ENCODE measurements around the gene SERINC3. TPM values are rescaled to one million over a fixed set of nuclear protein-coding genes. Genes with fewer than 3 reads are reported as not detected.

SERINC3 gene
- total RNA-seq, 3 donors from 2014 or later = 103 to 128 (median 110) TPM

DNA sequence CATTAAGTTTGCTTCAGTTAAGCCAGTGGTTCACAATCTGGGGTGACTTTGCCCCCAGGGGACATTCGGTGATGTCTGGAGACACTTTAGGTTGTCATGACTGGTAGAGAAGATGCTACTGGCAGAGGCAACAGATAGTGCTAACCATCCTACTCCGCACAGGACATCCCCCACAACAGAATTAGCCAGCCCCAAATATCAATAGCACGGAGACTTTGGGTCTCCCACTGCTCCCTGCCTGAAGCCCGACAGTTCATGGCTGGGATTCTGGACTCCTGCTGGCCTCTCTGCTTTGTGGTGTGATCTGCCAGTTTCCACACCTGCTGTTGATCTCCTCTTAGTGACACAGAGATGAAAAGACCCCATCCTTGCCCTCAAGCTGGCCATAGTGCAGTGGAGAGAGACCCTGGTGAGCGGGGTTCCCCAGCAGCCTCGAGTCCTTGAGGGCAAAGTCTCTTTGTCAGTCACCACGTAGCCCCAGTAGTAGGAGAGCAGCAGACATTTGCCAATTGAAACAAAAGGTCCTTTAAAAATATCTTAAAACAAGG lies 70.9 kb downstream of the SERINC3 start:
- TF ChIP-seq, protein P1, sequence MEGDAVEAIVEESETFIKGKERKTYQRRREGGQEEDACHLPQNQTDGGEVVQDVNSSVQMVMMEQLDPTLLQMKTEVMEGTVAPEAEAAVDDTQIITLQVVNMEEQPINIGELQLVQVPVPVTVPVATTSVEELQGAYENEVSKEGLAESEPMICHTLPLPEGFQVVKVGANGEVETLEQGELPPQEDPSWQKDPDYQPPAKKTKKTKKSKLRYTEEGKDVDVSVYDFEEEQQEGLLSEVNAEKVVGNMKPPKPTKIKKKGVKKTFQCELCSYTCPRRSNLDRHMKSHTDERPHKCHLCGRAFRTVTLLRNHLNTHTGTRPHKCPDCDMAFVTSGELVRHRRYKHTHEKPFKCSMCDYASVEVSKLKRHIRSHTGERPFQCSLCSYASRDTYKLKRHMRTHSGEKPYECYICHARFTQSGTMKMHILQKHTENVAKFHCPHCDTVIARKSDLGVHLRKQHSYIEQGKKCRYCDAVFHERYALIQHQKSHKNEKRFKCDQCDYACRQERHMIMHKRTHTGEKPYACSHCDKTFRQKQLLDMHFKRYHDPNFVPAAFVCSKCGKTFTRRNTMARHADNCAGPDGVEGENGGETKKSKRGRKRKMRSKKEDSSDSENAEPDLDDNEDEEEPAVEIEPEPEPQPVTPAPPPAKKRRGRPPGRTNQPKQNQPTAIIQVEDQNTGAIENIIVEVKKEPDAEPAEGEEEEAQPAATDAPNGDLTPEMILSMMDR (IDR thresholded peaks at IDR 0.05) = no peak
- no peak overlapping the region for H3K4me3 ChIP-seq
- DNase-seq (no peak), ATAC-seq (no peak)
- H3K36me3 ChIP-seq (ENCODE audit: low read depth) = no peaks in the 10 kb centered on the region
- H3K4me1 ChIP-seq (ENCODE audit: low read depth) = peaks cover 8% of the 10 kb centered on the region
- intact Hi-C loops (cut with DNase I, micrococcal nuclease) = no loop called here
- no peaks in the 10 kb centered on the region for H3K9me3 ChIP-seq

DNA sequence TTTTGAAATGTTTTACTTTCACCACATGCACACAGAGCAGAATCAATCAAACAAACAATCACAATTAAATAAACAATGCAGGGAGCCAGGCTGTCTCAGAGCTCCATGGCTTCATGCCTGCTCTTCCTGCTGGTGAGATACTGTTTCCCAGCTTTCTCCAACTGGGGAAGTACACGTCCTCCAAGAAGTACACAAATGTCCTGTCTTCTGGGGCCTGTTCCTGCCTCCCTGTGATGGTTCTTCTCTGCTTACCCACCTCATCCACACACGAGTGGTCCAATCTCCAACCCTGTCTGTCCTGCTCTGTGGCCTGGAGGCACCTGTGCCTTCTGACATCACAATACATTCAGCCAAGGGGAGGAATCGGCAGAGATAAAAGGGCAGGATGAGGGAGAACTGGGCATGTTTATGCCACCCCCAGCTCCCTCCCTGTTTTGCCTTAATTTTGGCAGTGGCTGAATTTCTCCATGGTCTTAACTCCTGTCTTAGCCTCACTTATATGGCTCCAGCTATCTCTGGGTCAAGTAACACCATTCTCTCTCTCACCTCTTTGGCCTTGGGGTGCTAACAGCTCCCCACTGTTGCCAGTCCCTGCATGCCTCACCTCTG lies 71.5 kb downstream of the SERINC3 start:
- ATAC-seq = no peak
- no peak overlapping the region for H3K4me3 ChIP-seq
- intact Hi-C loops (cut with DNase I, micrococcal nuclease) = no loop called here
- peaks cover 8% of the 10 kb centered on the region for H3K4me1 ChIP-seq (ENCODE audit: low read depth)
- no peak for DNase-seq
- no peaks in the 10 kb centered on the region for H3K9me3 ChIP-seq
- no peaks in the 10 kb centered on the region for H3K36me3 ChIP-seq (ENCODE audit: low read depth)
- TF ChIP-seq, protein P1 (IDR thresholded peaks at IDR 0.05) = no peak

DNA sequence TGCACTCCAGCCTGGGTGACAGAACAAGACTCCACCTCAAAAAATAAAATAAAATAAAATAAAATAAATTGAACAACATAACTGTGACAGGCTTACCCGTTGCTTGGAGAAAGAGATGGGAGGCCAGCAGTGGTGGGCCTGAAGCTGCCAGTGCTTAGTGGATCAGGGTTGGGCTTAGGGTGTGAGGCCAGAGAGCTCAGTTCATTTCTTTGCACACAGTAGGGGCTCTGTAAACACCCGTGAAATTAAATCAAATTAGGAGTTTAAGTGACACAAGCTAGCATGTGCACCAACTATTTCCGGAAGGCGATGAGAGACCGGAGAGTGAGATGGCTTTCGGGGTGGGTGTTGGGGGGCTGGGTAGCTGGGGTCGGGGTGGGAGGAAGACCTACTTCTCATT lies 72.0 kb downstream of the SERINC3 start:
- Histone ChIP-seq H3K36me3 (ENCODE audit: low read depth) (no peaks in the 10 kb centered on the region), H3K9me3 (no peaks in the 10 kb centered on the region), H3K4me3 (no peak overlapping the region), H3K4me1 (ENCODE audit: low read depth) (peaks cover 8% of the 10 kb centered on the region)
- ATAC-seq = no peak
- DNase-seq = no peak
- TF ChIP-seq, protein P1 (IDR thresholded peaks at IDR 0.05) = no peak
- intact Hi-C loops (cut with DNase I, micrococcal nuclease) = no loop called here

DNA sequence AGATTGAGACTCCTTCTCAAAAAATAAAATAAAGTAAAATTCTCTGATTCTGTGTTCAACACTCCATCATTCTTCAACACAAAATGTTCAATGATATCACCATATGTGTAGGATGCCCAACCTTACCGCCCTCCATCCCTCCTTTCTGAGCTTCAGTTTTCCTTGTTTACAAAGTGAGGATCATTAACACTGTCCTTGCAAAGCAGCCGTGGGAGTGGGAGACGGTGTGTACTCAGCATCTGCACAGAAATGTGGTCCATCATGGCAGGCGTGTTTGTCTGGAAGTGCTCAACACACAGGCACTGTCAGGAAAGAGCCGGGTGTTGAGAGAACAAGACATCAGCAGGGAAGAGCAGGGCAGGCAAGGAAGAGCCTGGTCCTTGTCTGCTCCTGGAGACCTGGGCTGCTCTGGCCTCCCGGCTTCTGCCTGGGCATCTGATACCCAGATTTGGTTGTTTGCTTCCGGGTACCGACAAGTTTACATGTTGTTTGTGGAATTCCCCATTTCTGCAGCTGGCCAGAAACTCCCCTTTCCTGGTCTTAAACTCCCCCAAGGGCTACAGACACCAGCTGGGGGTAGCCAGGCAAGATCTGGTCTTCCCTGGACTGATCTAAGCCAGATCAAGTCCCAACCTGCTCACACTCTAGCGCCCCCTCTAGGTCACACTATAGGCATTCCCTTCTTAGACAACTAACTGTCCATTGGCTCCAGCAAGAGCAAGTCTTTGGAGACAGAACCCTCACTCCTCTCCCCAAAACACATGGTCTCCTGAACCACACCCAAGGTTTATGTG lies 72.9 kb downstream of the SERINC3 start:
- TF ChIP-seq, protein P1 (IDR thresholded peaks at IDR 0.05) = no peak
- Histone ChIP-seq H3K9me3 (no peaks in the 10 kb centered on the region), H3K4me3 (no peak overlapping the region), H3K36me3 (ENCODE audit: low read depth) (no peaks in the 10 kb centered on the region), H3K4me1 (ENCODE audit: low read depth) (peaks cover 8% of the 10 kb centered on the region)
- peak in 1 of 3 donors; percentile 45 for DNase-seq
- peak; percentile 9 for ATAC-seq
- intact Hi-C loops (cut with DNase I, micrococcal nuclease) = no loop called here

DNA sequence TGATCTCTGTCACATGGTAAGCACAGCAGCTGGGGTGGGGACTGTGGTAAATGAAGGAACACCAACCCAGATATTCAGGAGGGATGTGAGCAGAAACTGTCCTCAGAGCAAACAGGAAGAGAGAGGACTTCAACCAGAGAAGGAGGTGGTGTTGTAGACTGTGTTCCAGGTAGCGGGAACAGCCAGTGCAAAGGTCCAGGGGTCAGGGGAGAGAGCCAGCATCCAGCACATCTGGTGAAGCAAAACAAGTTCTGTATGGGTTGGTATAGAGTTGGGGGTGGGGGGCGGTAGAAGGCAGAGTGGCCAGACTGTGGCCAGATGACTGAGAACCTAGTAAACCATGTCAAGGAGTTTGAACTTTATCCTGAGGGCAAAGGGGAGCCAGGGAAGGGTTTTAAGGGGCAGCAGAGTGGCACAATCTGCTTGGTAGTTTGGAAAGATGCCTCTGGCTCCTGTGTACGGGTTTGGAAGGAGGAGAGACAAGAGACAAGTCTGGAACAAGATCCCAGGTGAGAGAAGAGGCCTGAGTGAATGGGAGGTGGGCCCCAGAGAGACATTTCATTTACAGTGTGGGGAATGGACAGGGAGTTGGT lies 73.9 kb downstream of the SERINC3 start:
- peak in 1 of 3 donors; percentile 43 for DNase-seq
- TF ChIP-seq, protein P1 (IDR thresholded peaks at IDR 0.05) = no peak
- no peak overlapping the region for H3K4me3 ChIP-seq

More for the DNA sequence above, 73.9 kb downstream of the SERINC3 start:
- no peaks in the 10 kb centered on the region for H3K9me3 ChIP-seq
- peaks cover 16% of the 10 kb centered on the region for H3K4me1 ChIP-seq (ENCODE audit: low read depth)
- H3K36me3 ChIP-seq (ENCODE audit: low read depth) = no peaks in the 10 kb centered on the region
- intact Hi-C loops (cut with DNase I, micrococcal nuclease) = no loop called here
- ATAC-seq = peak; percentile 27

Other genes with a start within 250 kb of the SERINC3 start
- 10 to 100 TPM; 10.9 to 12.6 (median 10.9) TPM for gene FITM2, start 210.9 kb downstream of the SERINC3 start, total RNA-seq
- not detected for gene R3HDML, start 185.0 kb downstream of the SERINC3 start, total RNA-seq
- gene HNF4A, start 166.4 kb downstream of the SERINC3 start, total RNA-seq = 100 to 1,000 TPM; 125 to 332 (median 237) TPM
- gene TTPAL, start 46.2 kb downstream of the SERINC3 start, total RNA-seq = 10 to 100 TPM in 1 of 3 donors, 1 to 10 TPM in 2; 7.2 to 10.2 (median 9.9) TPM
- gene PKIG, start 60.5 kb upstream of the SERINC3 start, total RNA-seq = 100 to 1,000 TPM in 1 of 3 donors, 10 to 100 TPM in 2; 39.9 to 101 (median 42.4) TPM
- gene ADA, start 129.6 kb upstream of the SERINC3 start, total RNA-seq = 1 to 10 TPM; 2.2 to 6.9 (median 5.9) TPM
- gene CCN5, start 193.3 kb upstream of the SERINC3 start, total RNA-seq = 1 to 10 TPM; 1.7 to 6.3 (median 4.2) TPM
- gene KCNK15, start 223.8 kb upstream of the SERINC3 start, total RNA-seq = under 1 TPM; 0.17 to 0.44 (median 0.43) TPM

Data from mucosa of descending colon (tissue), 3 donors.